IMR-90 (cell line): Measurements from ENCODE around the gene RGS9. TPM values are rescaled to one million over a fixed set of nuclear protein-coding genes. Genes with fewer than 3 reads are reported as not detected.
A peak's percentile ranks its signal among the peaks of the same experiment; 100 is the strongest.

Experiments
- ATAC-seq: fragments of 200-7000 bp; cut with Tn5 transposase; 2 replicates; pipeline ENCODE4 v1.9.1; 2020; ENCODE audit warnings: low read depth, mild to moderate bottlenecking, moderate library complexity
- BruUV-seq: library from RNA; stranded (reverse); fragments of 400-500 nt; replicated peaks from 2 replicates; lab custom pipeline; 2021; lab: Mats Ljungman, UMichigan
- CTCF ChIA-PET: fragments of 300-600 bp; formaldehyde crosslinking; extraction: SDS; loops from one replicate; lab custom pipeline; 2021; ENCODE audit warnings: antibody characterized with exemption; lab: Yijun Ruan, JAX
- POLR2A ChIA-PET: fragments of 300-600 bp; sonication (Branson Sonifier 250); formaldehyde crosslinking; loops from one replicate; lab custom pipeline; 2022; ENCODE audit warnings: antibody characterized with exemption; ENCODE audit not compliant: unreplicated experiment; lab: Charles Lee
- DNase-seq: peaks from one replicate; pipeline ENCODE4 v3.0.0; 2013
- H2AFZ ChIP-seq: replicated peaks from 2 replicates; pipeline ENCODE3; 2013; ENCODE audit warnings: low read length, mild to moderate bottlenecking; ENCODE audit not compliant: poor library complexity
- H2AK5ac ChIP-seq: 2 replicates; pipeline ENCODE4 v1.6.1; 2013; ENCODE audit warnings: low read depth, low read length, inconsistent platforms
- H2AK9ac ChIP-seq: replicated peaks from 2 replicates; pipeline ENCODE3; 2013; ENCODE audit warnings: mild to moderate bottlenecking, low read depth, low read length, moderate library complexity; ENCODE audit not compliant: poor library complexity
- H2BK120ac ChIP-seq: 2 replicates; pipeline ENCODE4 v1.6.1; 2013; ENCODE audit warnings: low read depth, low read length, inconsistent platforms
- H2BK15ac ChIP-seq: 3 replicates; pipeline ENCODE4 v1.6.1; 2013; ENCODE audit warnings: low read depth, low read length, inconsistent platforms
- H2BK20ac ChIP-seq: 2 replicates; pipeline ENCODE4 v1.6.1; 2013; ENCODE audit warnings: low read depth, mild to moderate bottlenecking, inconsistent platforms, low read length, moderate library complexity
- H2BK5ac ChIP-seq: 2 replicates; pipeline ENCODE4 v1.6.1; 2013; ENCODE audit warnings: mild to moderate bottlenecking, low read depth, low read length, inconsistent platforms; ENCODE audit not compliant: poor library complexity, severe bottlenecking
- H3K14ac ChIP-seq: replicated peaks from 2 replicates; pipeline ENCODE4 v1.6.1; 2013; ENCODE audit warnings: low read depth, low read length, inconsistent platforms
- H3K18ac ChIP-seq: 2 replicates; pipeline ENCODE4 v1.6.1; 2013; ENCODE audit warnings: low read depth, low read length, control low read depth
- H3K23ac ChIP-seq: 2 replicates; pipeline ENCODE4 v1.6.1; 2013; ENCODE audit warnings: low read depth, low read length, inconsistent platforms
- H3K27ac ChIP-seq: 2 replicates; pipeline ENCODE4 v1.5.1; 2013; ENCODE audit warnings: mild to moderate bottlenecking, control low read depth, low read length; ENCODE audit not compliant: insufficient read depth
- H3K27me3 ChIP-seq: 2 replicates; pipeline ENCODE4 v1.6.1; 2013; ENCODE audit warnings: low read length; ENCODE audit not compliant: control insufficient read depth, insufficient read depth
- H3K36me3 ChIP-seq: 2 replicates; pipeline ENCODE4 v1.6.1; 2013; ENCODE audit warnings: low read length, mixed read lengths; ENCODE audit not compliant: control insufficient read depth, insufficient read depth
- H3K4ac ChIP-seq: 2 replicates; pipeline ENCODE4 v1.6.1; 2013; ENCODE audit warnings: low read depth, low read length, inconsistent platforms
- H3K4me1 ChIP-seq: 2 replicates; pipeline ENCODE4 v1.6.1; 2013; ENCODE audit warnings: low read length, mixed read lengths; ENCODE audit not compliant: control insufficient read depth, insufficient read depth
- H3K4me2 ChIP-seq: 2 replicates; pipeline ENCODE4 v1.6.1; 2013; ENCODE audit warnings: low read depth, mild to moderate bottlenecking, control low read depth, low read length, moderate library complexity
- H3K4me3 ChIP-seq: 2 replicates; pipeline ENCODE4 v1.5.1; 2013; ENCODE audit warnings: low read depth, mild to moderate bottlenecking, control low read depth, low read length, moderate library complexity; ENCODE audit not compliant: insufficient read depth
- H3K56ac ChIP-seq: 2 replicates; pipeline ENCODE4 v1.6.1; 2013; ENCODE audit warnings: low read length, inconsistent platforms; ENCODE audit not compliant: insufficient read depth; ENCODE audit errors: extremely low read depth
- H3K79me1 ChIP-seq, 2 experiments: 2 replicates each; pipeline ENCODE4 v1.6.1; 2013; ENCODE audit warnings: low read length in 2 of 2, inconsistent platforms in 1 of 2, low read depth in 1 of 2
- H3K9ac ChIP-seq: 2 replicates; pipeline ENCODE4 v1.6.1; 2013; ENCODE audit warnings: low read depth, low read length, control low read depth
- H3K9me1 ChIP-seq: 2 replicates; pipeline ENCODE4 v1.6.1; 2013; ENCODE audit warnings: low read length, inconsistent platforms; ENCODE audit not compliant: insufficient read depth
- H3K9me3 ChIP-seq: 2 replicates; pipeline ENCODE4 v1.6.1; 2013; ENCODE audit warnings: low read length; ENCODE audit not compliant: control insufficient read depth, insufficient read depth
- H4K20me1 ChIP-seq: 2 replicates; pipeline ENCODE4 v1.6.1; 2013; ENCODE audit warnings: low read length, inconsistent platforms; ENCODE audit not compliant: insufficient read depth
- H4K5ac ChIP-seq: 2 replicates; pipeline ENCODE4 v1.6.1; 2013; ENCODE audit warnings: mild to moderate bottlenecking, low read depth, low read length, control low read depth
- H4K8ac ChIP-seq, 2 experiments: 2 replicates each; pipeline ENCODE4 v1.6.1; 2013; ENCODE audit warnings: low read depth in 2 of 2, low read length in 2 of 2, control low read depth in 1 of 2, inconsistent platforms in 1 of 2
- H4K91ac ChIP-seq: 2 replicates; pipeline ENCODE4 v1.6.1; 2013; ENCODE audit warnings: low read depth, low read length, inconsistent platforms; ENCODE audit not compliant: insufficient read depth
- BHLHE40 ChIP-seq: fragments of 150-350 bp; IDR thresholded peaks from 2 replicates; pipeline ENCODE4 v1.6.1; 2016; ENCODE audit warnings: mild to moderate bottlenecking, low read depth, low read length
- CEBPB ChIP-seq: IDR thresholded peaks from 2 replicates; pipeline ENCODE4 v1.6.1; 2012; ENCODE audit warnings: low read depth, low read length, improper control_type of control experiment
- CHD1 ChIP-seq: IDR thresholded peaks from 2 replicates; pipeline ENCODE4 v1.6.1; 2012; ENCODE audit warnings: low read depth, low read length, improper control_type of control experiment
- FOS ChIP-seq: fragments of 150-350 bp; IDR thresholded peaks from 2 replicates; pipeline ENCODE4 v1.6.1; 2016; ENCODE audit warnings: low read depth, low read length
- MAFK ChIP-seq: IDR thresholded peaks from 2 replicates; pipeline ENCODE4 v1.6.1; 2012; ENCODE audit warnings: low read depth, low read length, improper control_type of control experiment
- MXI1 ChIP-seq: IDR thresholded peaks from 2 replicates; pipeline ENCODE4 v1.6.1; 2012; ENCODE audit warnings: low read depth, mild to moderate bottlenecking, low read length, moderate library complexity, borderline replicate concordance
- NFE2L2 ChIP-seq: fragments of 150-350 bp; IDR thresholded peaks from 2 replicates; pipeline ENCODE4 v1.6.1; 2016; ENCODE audit warnings: low read depth, mild to moderate bottlenecking, low read length
- POLR2A ChIP-seq: IDR thresholded peaks from 2 replicates; pipeline ENCODE4 v1.6.1; 2012; ENCODE audit warnings: mild to moderate bottlenecking, low read depth, low read length
- RAD21 ChIP-seq: IDR thresholded peaks from 2 replicates; pipeline ENCODE4 v1.6.1; 2012; ENCODE audit warnings: low read length, improper control_type of control experiment
- RCOR1 ChIP-seq: IDR thresholded peaks from 2 replicates; pipeline ENCODE4 v1.6.1; 2012; ENCODE audit warnings: mild to moderate bottlenecking, low read length, improper control_type of control experiment; ENCODE audit not compliant: insufficient replicate concordance
- RFX5 ChIP-seq: IDR thresholded peaks from 2 replicates; pipeline ENCODE4 v1.8.0; 2012; ENCODE audit warnings: low read depth, mild to moderate bottlenecking, low read length, moderate library complexity
- SMC3 ChIP-seq: fragments of 150-350 bp; IDR thresholded peaks from 2 replicates; pipeline ENCODE4 v1.6.1; 2016; ENCODE audit warnings: low read depth, mild to moderate bottlenecking, antibody characterized with exemption, low read length, moderate library complexity
- WGBS, 2 experiments: methylation state at CpG; one replicate each; pipeline versions ENCODE4 v1.1.5 to v1.1.7; 2013; ENCODE audit warnings: missing lambda C conversion rate in 2 of 2; ENCODE audit not compliant: insufficient read length in 1 of 2; ENCODE audit errors: extremely low coverage in 2 of 2; 5-methylcytosine and 5-hydroxymethylcytosine counted together
- dilution Hi-C: fragments of 300-500 bp; cut with HindIII; formaldehyde crosslinking; loops from one replicate; pipeline ENCODE4 v1.14.3; 2018; ENCODE audit warnings: low sequenced_read_pairs; ENCODE audit not compliant: unreplicated experiment
- in situ Hi-C: fragments of 300-500 bp; cut with MboI; formaldehyde crosslinking; loops from 3 replicates; pipeline ENCODE4 v1.14.3; 2019; ENCODE audit warnings: low sequenced_read_pairs, inconsistent platforms, mixed read lengths
- intact Hi-C: fragments of 100-400 bp; cut with micrococcal nuclease; formaldehyde crosslinking; loops from 2 replicates; pipeline ENCODE4 v1.10.0; 2022
- polyA plus RNA-seq, 3 experiments: library from polyadenylated mRNA; depleted of rRNA; stranded (reverse); fragments of >200 nt; gene quantifications; 2 replicates each; pipeline ENCODE4 v1.2.3, GENCODE V29; 2012; ENCODE audit warnings: low replicate concordance in 1 of 3
- total RNA-seq: library from RNA; depleted of rRNA; stranded (reverse); fragments of >200 nt; gene quantifications from 2 replicates; pipeline ENCODE4 v1.2.3, GENCODE V29; 2012
- TF ChIP-seq, protein P1 (sequence below): fragments of 150-350 bp; IDR thresholded peaks from 2 replicates; pipeline ENCODE4 v1.6.1; 2017; ENCODE audit warnings: mild to moderate bottlenecking, antibody characterized with exemption, low read length, low read depth
- TF ChIP-seq, protein P2 (sequence below): fragments of 150-350 bp; IDR thresholded peaks from 2 replicates; pipeline ENCODE4 v1.6.1; 2016; ENCODE audit warnings: low read depth, mild to moderate bottlenecking, low read length, moderate library complexity, borderline replicate concordance

RGS9 gene
- total and polyA plus RNA-seq, 2 of the 4 experiments (the other 2 are of a cell fraction): 0.90 to 1.1 TPM

DNA sequence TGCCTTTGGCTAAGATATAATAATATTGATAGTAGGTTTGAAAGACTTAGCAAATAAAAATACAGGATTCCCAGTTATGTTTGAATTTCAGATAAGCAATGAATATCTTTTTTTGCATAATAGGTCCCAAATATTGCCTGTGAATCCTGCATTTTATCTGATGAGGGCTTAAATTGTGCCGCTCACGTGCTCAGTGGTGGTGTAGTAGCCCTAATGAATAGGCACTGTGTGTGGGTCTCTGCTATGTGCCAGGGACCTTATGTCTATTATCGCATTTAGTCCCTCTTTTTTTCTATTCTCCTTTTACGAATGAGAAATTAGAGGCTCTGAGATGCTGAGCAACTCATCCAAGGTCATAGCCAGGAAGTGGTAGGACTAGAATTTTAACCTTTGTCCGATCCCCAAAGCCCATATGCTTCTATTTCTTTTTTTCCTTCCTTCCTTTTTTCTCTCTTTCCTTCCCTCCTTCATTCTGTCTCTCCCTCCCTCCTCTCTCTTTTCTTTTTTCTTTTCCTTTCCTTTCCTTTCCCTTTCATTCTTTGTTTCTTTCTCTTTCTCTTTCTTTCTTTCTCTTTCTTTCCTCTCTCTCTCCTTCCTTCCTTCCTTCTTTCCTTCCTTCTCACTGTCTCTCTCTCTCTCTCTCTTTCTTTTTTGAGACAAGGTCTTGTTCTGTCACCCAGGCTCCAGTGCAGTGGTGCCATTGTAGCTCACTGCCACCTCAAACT lies 47.2 kb downstream of the RGS9 start:
- peak overlapping the region; percentile 98 for H2BK15ac ChIP-seq
- peak overlapping the region; percentile 80 for H2BK5ac ChIP-seq
- peak overlapping the region; percentile 48; the same call in 1 of the 2 replicates for H3K9ac ChIP-seq
- no CpG with 5 or more reads among the region's 5 CpGs for WGBS, 2 experiments
- H3K79me1 ChIP-seq: 0 out of 4 replicates have a peak, but pooled peaks cover 0 to 3% of the 10 kb centered on the region in 2 experiments
- intact Hi-C loops: no loop called here
- peak overlapping the region; percentile 99 for H2BK20ac ChIP-seq
- ChIA-PET CTCF (interaction anchor here (0.8 kb wide), 1 partner anchor 9 kb away, joined by 3 read pairs; no protein-coding TSS in a partner anchor), POLR2A (interaction anchor here (1.0 kb wide), 1 partner anchor 130 kb away, joined by 5 read pairs; no protein-coding TSS in a partner anchor)
- no peak for TF ChIP-seq MXI1
- no peak for TF ChIP-seq SMC3
- TF ChIP-seq, protein P1, sequence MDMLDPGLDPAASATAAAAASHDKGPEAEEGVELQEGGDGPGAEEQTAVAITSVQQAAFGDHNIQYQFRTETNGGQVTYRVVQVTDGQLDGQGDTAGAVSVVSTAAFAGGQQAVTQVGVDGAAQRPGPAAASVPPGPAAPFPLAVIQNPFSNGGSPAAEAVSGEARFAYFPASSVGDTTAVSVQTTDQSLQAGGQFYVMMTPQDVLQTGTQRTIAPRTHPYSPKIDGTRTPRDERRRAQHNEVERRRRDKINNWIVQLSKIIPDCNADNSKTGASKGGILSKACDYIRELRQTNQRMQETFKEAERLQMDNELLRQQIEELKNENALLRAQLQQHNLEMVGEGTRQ: no peak
- no peak for TF ChIP-seq MAFK
- TF ChIP-seq, protein P2, sequence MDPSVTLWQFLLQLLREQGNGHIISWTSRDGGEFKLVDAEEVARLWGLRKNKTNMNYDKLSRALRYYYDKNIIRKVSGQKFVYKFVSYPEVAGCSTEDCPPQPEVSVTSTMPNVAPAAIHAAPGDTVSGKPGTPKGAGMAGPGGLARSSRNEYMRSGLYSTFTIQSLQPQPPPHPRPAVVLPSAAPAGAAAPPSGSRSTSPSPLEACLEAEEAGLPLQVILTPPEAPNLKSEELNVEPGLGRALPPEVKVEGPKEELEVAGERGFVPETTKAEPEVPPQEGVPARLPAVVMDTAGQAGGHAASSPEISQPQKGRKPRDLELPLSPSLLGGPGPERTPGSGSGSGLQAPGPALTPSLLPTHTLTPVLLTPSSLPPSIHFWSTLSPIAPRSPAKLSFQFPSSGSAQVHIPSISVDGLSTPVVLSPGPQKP: no peak
- no peak for TF ChIP-seq POLR2A
- no peak for TF ChIP-seq CHD1
- no peak for TF ChIP-seq BHLHE40
- TF ChIP-seq CEBPB: no peak
- no peak for TF ChIP-seq RCOR1
- no peak for TF ChIP-seq RFX5
- TF ChIP-seq NFE2L2: no peak
- no peak for TF ChIP-seq FOS
- TF ChIP-seq RAD21: no peak
- H3K18ac ChIP-seq: peak overlapping the region; percentile 78
- peaks cover 11% of the 10 kb centered on the region for H3K4me1 ChIP-seq
- no peak overlapping the region for H3K4me3 ChIP-seq
- in situ Hi-C loops: no loop called here
- H3K9me1 ChIP-seq: peaks cover 13% of the 10 kb centered on the region; the same call in 1 of the 2 replicates
- no peaks in the 10 kb centered on the region for H4K20me1 ChIP-seq
- H3K9me3 ChIP-seq: no peaks in the 10 kb centered on the region
- peak overlapping the region; percentile 95; the same call in 1 of the 2 replicates for H3K23ac ChIP-seq
- peak overlapping the region; percentile 79 for H2AK9ac ChIP-seq
- H4K5ac ChIP-seq: peak overlapping the region; percentile 81
- peak overlapping the region; percentile 89 for H3K56ac ChIP-seq
- 0 out of 2 replicates have a peak overlapping the region, but pooled peaks have one; percentile 7 for H3K4me2 ChIP-seq
- H3K27ac ChIP-seq: peak overlapping the region; percentile 64
- H3K36me3 ChIP-seq: no peaks in the 10 kb centered on the region
- peak overlapping the region; percentile 89 to 98 for H4K8ac ChIP-seq
- ATAC-seq (no peak), DNase-seq (no peak)
- H2AFZ ChIP-seq: peak overlapping the region; percentile 51
- peak overlapping the region; percentile 99 for H2BK120ac ChIP-seq
- H4K91ac ChIP-seq: peak overlapping the region; percentile 96
- peak overlapping the region; percentile 97 for H2AK5ac ChIP-seq
- H3K4ac ChIP-seq: peak overlapping the region; percentile 98
- TSS peak; percentile 81 for BruUV-seq
- H3K14ac ChIP-seq: peak overlapping the region; percentile 98
- dilution Hi-C loops: no loop called here
- H3K27me3 ChIP-seq: no peaks in the 10 kb centered on the region
